OCI-LY1 (cell line): ENCODE data around the gene AFDN.

ENCODE experiments used
- CTCF ChIP-seq: fragments of 200-600 bp; sonication (generic), shearing (Covaris generic); IDR thresholded peaks from 2 replicates; pipeline ENCODE4 v1.5.1; 2017; ENCODE audit warnings: mild to moderate bottlenecking, antibody characterized with exemption, low read length, moderate library complexity, mixed read lengths
- EZH2 ChIP-seq: fragments of 200-600 bp; sonication (generic), shearing (Covaris generic); IDR thresholded peaks from 2 replicates; pipeline ENCODE4 v1.8.0; 2017; ENCODE audit warnings: borderline replicate concordance, mixed run types, mild to moderate bottlenecking, antibody characterized with exemption, low read length, moderate library complexity, mixed read lengths

GRCh38 chr6:167953551-167953950 lies 126.8 kb downstream of the AFDN start:
- TF ChIP-seq CTCF (no peak), EZH2 (no peak)
